HG02973 (cell line): ENCODE measurements around the gene MED20.

ENCODE experiments used
- ATAC-seq: cut with Tn5 transposase; IDR thresholded peaks from one replicate; pipeline ENCODE4 v1.9.1; 2021; ENCODE audit warnings: moderate library complexity; ENCODE audit not compliant: unreplicated experiment

Gene MED20

DNA sequence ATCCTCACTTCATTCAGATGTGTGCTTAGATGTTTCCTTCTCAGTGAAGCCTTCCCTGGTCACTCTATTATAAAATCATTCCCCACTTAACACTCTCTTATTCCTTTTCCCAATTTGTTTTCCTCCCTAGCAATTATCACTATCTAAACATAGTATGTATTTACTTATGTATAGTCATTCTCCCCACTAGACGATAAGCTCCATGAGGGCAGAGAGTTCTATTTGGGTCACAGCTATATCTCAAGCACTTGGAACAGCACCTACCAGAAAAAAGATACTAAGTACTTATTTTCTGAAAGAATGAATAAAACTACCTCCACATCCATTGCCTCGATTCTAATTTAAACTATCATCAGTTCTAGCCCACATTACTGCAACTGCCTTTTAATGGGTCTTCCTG is 62.2 kb downstream of the MED20 start:
- no peak for ATAC-seq
